Thyroid gland (tissue), 4 donors: Measurements from ENCODE around the gene DNM1L. TPM values are rescaled to one million over a fixed set of nuclear protein-coding genes. Genes with fewer than 3 reads are reported as not detected.
"Not testable (repeated sequence)": the region's sequence is repeated elsewhere in the genome, so short reads cannot be mapped to it uniquely, and the experiment has no call there.

ENCODE experiments used
- DNase-seq, 2 donors: peaks; one replicate each; pipeline ENCODE4 v3.0.0-alpha.2; 2019
- H3K27ac ChIP-seq, 3 donors: fragments of 200-600 bp; sonication (generic); 1 replicate in 2 of 3; 2 replicates in 1 of 3; pipeline ENCODE4 v1.5.1; 2016 to 2019; ENCODE audit warnings: mild to moderate bottlenecking in 1 of 3, moderate library complexity in 1 of 3
- H3K27me3 ChIP-seq: fragments of 200-600 bp; sonication (generic); one replicate; pipeline ENCODE4 v1.5.1; 2019
- H3K36me3 ChIP-seq, 2 donors: fragments of 200-600 bp; sonication (generic); one replicate each; pipeline ENCODE4 v1.5.1; 2016 to 2019
- H3K4me1 ChIP-seq, 2 donors: fragments of 200-600 bp; sonication (generic); one replicate each; pipeline ENCODE4 v1.5.1; 2017 to 2019
- H3K4me3 ChIP-seq, 3 donors: fragments of 200-600 bp; sonication (generic); replicated peaks in 1 of 3; 1 replicate in 2 of 3; 2 replicates in 1 of 3; pipeline ENCODE4 v1.5.1; 2016; ENCODE audit warnings: mild to moderate bottlenecking in 1 of 3
- H3K9me3 ChIP-seq: fragments of 200-600 bp; sonication (generic); one replicate; pipeline ENCODE4 v1.5.1; 2017
- POLR2A ChIP-seq, 2 donors: fragments of 450-650 bp; IDR thresholded peaks; one replicate each; pipeline ENCODE4 v1.6.1; 2017; ENCODE audit warnings: antibody characterized with exemption in 2 of 2, mild to moderate bottlenecking in 2 of 2, moderate library complexity in 1 of 2
- WGBS, 2 donors: methylation state at CpG; one replicate each; pipeline ENCODE4 v1.1.5; 2017; 5-methylcytosine and 5-hydroxymethylcytosine counted together
- intact Hi-C: fragments of 100-400 bp; cut with DNase I; formaldehyde crosslinking; loops from one replicate; pipeline ENCODE4 v1.15.1; 2023
- total RNA-seq, 4 donors: library from RNA; depleted of rRNA; stranded (reverse); fragments of >200 nt; gene quantifications; one replicate each; pipeline ENCODE4 v1.2.3, GENCODE V29; 2016
- TF ChIP-seq, protein P1 (sequence below), 6 experiments: fragments of 200-600 bp in 3 of 6; fragments of 450-650 bp in 3 of 6; sonication (generic) in 3 of 6; IDR thresholded peaks; one replicate each; pipeline ENCODE4 v1.5.1; 2016 to 2019; ENCODE audit warnings: antibody characterized with exemption in 6 of 6, mild to moderate bottlenecking in 2 of 6, inconsistent platforms in 1 of 6, moderate library complexity in 1 of 6

DNM1L gene
- total RNA-seq, 4 donors from 2014 or later, result 49.7 to 93.7 (median 56.8) TPM

DNA sequence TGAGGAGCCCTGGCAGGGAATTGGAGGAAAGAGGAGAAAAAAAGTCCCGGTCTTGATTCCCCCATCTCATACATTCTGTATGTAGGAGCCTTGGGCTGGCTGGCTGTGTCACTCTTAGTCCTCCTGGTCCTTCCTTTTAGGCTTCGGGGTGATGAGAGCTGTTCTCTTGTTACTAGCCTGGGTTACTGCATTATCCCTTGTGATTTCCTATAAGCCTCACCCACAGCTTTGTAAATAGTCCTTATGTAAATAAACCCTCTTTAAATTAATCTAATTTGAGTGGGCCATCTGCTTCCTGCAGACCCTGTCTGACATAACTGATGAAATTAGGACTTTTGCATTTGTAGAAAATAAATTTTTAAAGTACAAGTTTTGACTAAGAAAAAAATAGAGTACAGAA lies 19.2 kb downstream of the DNM1L start:
- 51 to 86% methylated on average over 2 of the region's 2 CpGs for WGBS, 2 donors
- intact Hi-C loops, result no loop called here
- no peak overlapping the region for H3K4me3 ChIP-seq

DNA sequence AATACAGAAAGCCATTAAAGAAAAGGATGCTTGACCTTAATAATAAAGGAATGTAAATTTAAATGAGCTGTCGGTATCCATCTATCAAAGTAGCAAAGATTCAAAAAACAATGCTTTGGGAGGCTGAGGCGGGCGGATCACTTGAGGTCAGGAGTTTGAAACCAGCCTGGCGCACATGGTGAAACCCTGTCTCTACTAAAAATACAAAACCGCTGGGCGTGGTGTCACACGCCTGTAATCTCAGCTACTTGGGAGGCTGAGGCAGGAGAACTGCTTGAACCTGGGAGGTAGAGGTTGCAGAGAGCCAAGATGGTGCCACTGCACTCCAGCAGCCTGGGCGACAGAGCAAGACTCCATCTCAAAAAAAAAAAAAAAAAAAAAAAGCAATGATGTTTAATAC lies 20.3 kb downstream of the DNM1L start:
- H3K27ac ChIP-seq, H3K9me3 ChIP-seq, H3K4me3 ChIP-seq, H3K36me3 ChIP-seq, H3K27me3 ChIP-seq, DNase-seq, intact Hi-C loops, H3K4me1 ChIP-seq: not testable (repeated sequence)
- 86 to 91% methylated on average over 8 of the region's 8 CpGs for WGBS, 2 donors

More for the DNA sequence above, 19.2 kb downstream of the DNM1L start:
- H3K4me1 ChIP-seq, result no peaks in the 10 kb centered on the region
- no peak for TF ChIP-seq POLR2A (IDR thresholded peaks at IDR 0.05)
- TF ChIP-seq, protein P1, sequence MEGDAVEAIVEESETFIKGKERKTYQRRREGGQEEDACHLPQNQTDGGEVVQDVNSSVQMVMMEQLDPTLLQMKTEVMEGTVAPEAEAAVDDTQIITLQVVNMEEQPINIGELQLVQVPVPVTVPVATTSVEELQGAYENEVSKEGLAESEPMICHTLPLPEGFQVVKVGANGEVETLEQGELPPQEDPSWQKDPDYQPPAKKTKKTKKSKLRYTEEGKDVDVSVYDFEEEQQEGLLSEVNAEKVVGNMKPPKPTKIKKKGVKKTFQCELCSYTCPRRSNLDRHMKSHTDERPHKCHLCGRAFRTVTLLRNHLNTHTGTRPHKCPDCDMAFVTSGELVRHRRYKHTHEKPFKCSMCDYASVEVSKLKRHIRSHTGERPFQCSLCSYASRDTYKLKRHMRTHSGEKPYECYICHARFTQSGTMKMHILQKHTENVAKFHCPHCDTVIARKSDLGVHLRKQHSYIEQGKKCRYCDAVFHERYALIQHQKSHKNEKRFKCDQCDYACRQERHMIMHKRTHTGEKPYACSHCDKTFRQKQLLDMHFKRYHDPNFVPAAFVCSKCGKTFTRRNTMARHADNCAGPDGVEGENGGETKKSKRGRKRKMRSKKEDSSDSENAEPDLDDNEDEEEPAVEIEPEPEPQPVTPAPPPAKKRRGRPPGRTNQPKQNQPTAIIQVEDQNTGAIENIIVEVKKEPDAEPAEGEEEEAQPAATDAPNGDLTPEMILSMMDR (IDR thresholded peaks at IDR 0.05), result no peak
- no peak for DNase-seq
- no peak overlapping the region for H3K27ac ChIP-seq
- H3K9me3 ChIP-seq, result no peaks in the 10 kb centered on the region
- H3K36me3 ChIP-seq, result peaks cover 0 to 4% of the 10 kb centered on the region in 2 donors
- H3K27me3 ChIP-seq, result no peaks in the 10 kb centered on the region

DNA sequence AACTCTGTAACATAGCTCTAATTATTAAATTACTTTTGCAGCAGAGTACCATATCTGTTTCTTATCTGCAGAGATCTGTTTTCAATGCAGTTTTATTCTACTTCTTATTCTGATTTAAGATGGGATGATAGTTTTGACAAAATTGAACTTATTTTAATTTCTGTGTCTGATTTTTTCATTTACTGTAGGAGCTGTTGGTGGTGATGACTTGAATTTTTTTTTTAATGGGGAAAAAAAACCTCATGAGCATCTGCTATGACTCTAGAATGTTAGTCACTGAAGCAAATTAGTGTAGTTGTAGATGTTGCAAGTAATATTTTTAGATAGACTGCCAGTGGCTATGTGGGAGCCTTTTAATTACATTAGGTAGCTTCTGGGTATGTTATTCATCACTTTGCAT lies 23.4 kb downstream of the DNM1L start:
- Histone ChIP-seq H3K27me3 (no peaks in the 10 kb centered on the region), H3K36me3 (peaks cover 0 to 4% of the 10 kb centered on the region in 2 donors), H3K9me3 (no peaks in the 10 kb centered on the region), H3K4me1 (no peaks in the 10 kb centered on the region), H3K4me3 (no peak overlapping the region), H3K27ac (no peak overlapping the region)
- DNase-seq, result no peak
- TF ChIP-seq, protein P1 (IDR thresholded peaks at IDR 0.05), result no peak
- TF ChIP-seq POLR2A (IDR thresholded peaks at IDR 0.05), result no peak
- intact Hi-C loops, result no loop called here

DNA sequence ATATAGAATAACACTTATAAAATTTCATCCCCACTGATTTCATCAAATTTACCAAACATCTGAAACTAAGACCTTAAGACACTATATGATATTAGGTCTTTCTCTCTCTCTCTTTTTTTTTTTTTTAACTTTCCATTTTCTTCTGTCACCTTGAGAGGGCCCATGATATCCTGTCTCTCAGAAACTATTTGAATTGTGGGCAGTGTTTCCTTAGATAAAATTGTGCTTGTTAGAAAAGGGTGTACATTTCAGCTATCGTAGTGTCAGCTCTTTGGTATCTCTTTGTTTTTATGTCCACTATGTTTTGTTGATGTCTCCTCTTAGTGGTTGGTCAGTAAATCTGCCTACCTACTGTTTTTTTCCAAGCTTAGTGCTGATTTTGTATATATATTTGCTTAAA lies 23.8 kb downstream of the DNM1L start:
- no peaks in the 10 kb centered on the region for H3K27me3 ChIP-seq
- H3K4me3 ChIP-seq, result no peak overlapping the region
- H3K9me3 ChIP-seq, result no peaks in the 10 kb centered on the region
- no peak for DNase-seq
- H3K27ac ChIP-seq, result no peak overlapping the region
- H3K4me1 ChIP-seq, result no peaks in the 10 kb centered on the region
- WGBS, 2 donors, result 97 to 100% methylated on average over 1 of the region's 1 CpG
- intact Hi-C loops, result no loop called here
- no peak for TF ChIP-seq POLR2A (IDR thresholded peaks at IDR 0.05)
- TF ChIP-seq, protein P1 (IDR thresholded peaks at IDR 0.05), result no peak
- H3K36me3 ChIP-seq, result peaks cover 0 to 4% of the 10 kb centered on the region in 2 donors

DNA sequence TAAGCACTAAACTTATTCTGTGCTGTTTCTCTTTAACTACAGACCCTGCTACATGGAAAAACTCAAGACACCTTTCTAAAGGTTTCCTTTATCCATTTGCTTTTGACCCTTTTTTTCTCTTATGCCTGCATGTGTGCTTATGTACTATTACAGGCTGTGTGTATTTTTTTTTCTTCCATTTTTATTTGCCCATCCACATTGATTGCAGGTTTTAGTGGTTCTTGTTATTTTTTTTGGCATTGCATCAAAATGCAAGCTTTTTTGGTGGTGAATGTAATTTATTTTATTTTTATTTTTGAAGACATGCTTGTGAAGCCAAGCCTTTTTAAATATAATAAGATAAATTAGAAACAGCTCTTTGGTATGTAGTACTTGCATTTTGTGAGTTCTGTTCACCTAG lies 26.7 kb downstream of the DNM1L start:
- H3K4me3 ChIP-seq, result no peak overlapping the region
- DNase-seq, result no peak
- intact Hi-C loops, result no loop called here
- H3K36me3 ChIP-seq, result peaks cover 0 to 4% of the 10 kb centered on the region in 2 donors
- H3K4me1 ChIP-seq, result no peaks in the 10 kb centered on the region
- H3K27ac ChIP-seq, result no peak overlapping the region
- no peaks in the 10 kb centered on the region for H3K27me3 ChIP-seq
- no peaks in the 10 kb centered on the region for H3K9me3 ChIP-seq
- TF ChIP-seq, protein P1 (IDR thresholded peaks at IDR 0.05), result no peak
- TF ChIP-seq POLR2A (IDR thresholded peaks at IDR 0.05), result no peak
